CD4-positive, alpha-beta T cell treated with Interleukin-6 for 4 hours (primary cell): Measurements from ENCODE around the gene FOXP1.
A peak's percentile ranks its signal among the peaks of the same experiment; 100 is the strongest.

ENCODE experiments used
- DNase-seq: peaks from one replicate; pipeline ENCODE4 v3.0.0-alpha.2; 2020; ENCODE audit warnings: mixed read lengths

The FOXP1 gene

GRCh38 chr3:71585887-71586809 lies 2.6 kb upstream of the FOXP1 start:
- peak; percentile 54 for DNase-seq

- DNase-seq = no peak
Observed at GRCh38 chr3:71585131-71585530, 1.6 kb upstream of the FOXP1 start.

- DNase-seq = peak; percentile 40
Observed at GRCh38 chr3:71584394-71585011, 975 bp upstream of the FOXP1 start.

GRCh38 chr3:71582612-71583565 lies 639 bp downstream of the FOXP1 start:
- DNase-seq = peak; percentile 75

- DNase-seq = peak; percentile 56
Observed at GRCh38 chr3:71582036-71582611, 1.4 kb downstream of the FOXP1 start.

- DNase-seq = peak; percentile 52
Observed at GRCh38 chr3:71581457-71582035, 2.0 kb downstream of the FOXP1 start.

- DNase-seq = no peak
Observed at GRCh38 chr3:71580636-71581456, 2.7 kb downstream of the FOXP1 start.

- DNase-seq = peak; percentile 22
Observed at GRCh38 chr3:71579935-71580406, 3.6 kb downstream of the FOXP1 start.

GRCh38 chr3:71579326-71579934 lies 4.1 kb downstream of the FOXP1 start:
- no peak for DNase-seq

GRCh38 chr3:71578054-71578751 lies 5.3 kb downstream of the FOXP1 start:
- no peak for DNase-seq

- DNase-seq = no peak
Observed at GRCh38 chr3:71577011-71577410, 6.5 kb downstream of the FOXP1 start.

GRCh38 chr3:71575433-71575832 lies 8.1 kb downstream of the FOXP1 start:
- DNase-seq = no peak

GRCh38 chr3:71573181-71573580 lies 10.3 kb downstream of the FOXP1 start:
- DNase-seq = no peak

GRCh38 chr3:71570546-71570945 lies 13.0 kb downstream of the FOXP1 start:
- no peak for DNase-seq

- no peak for DNase-seq
Observed at GRCh38 chr3:71568207-71568606, 15.3 kb downstream of the FOXP1 start.

- DNase-seq = no peak
Observed at GRCh38 chr3:71566776-71567175, 16.8 kb downstream of the FOXP1 start.

GRCh38 chr3:71565976-71566375 lies 17.6 kb downstream of the FOXP1 start:
- DNase-seq = no peak

- no peak for DNase-seq
Observed at GRCh38 chr3:71565316-71565715, 18.2 kb downstream of the FOXP1 start.

GRCh38 chr3:71564361-71564760 lies 19.2 kb downstream of the FOXP1 start:
- no peak for DNase-seq

- DNase-seq = no peak
Observed at GRCh38 chr3:71563827-71564226, 19.7 kb downstream of the FOXP1 start.
